ENCODE data around the gene SERPINB1.

- TF ChIP-seq CTCF (IDR thresholded peaks at IDR 0.05) = no peak
- no peak for TF ChIP-seq POLR2A (IDR thresholded peaks at IDR 0.05)
Observed at GRCh38 chr6:2799936-2800527, 41.6 kb downstream of the SERPINB1 start.

Measured in esophagus squamous epithelium (tissue), 4 donors.